ENCODE measurements around the gene CRYL1. TPM values are rescaled to one million over a fixed set of nuclear protein-coding genes. Genes with fewer than 3 reads are reported as not detected.

Gene CRYL1
- total RNA-seq, 1 experiment from 2014 or later = 6.7 TPM

DNA sequence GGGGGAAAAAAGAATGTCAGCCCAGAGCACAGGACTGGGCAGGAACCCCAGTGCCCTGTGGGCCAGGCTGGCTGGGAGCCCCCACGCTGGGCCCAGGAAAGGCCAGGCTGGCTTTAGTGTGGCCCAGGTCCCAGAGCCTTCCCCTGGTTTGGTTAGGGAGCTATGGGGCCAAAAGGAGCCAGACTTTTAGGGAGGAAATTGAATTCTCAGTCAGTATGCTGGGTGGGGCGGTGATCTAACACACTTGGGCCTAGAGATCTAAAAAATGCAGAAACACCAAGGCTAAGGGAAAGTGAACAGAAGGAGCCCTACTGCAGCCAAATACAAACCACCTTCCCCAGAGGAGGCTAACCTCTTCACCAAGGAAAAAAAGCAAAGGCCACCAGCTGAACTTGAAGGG lies 137.5 kb downstream of the CRYL1 start:
- intact Hi-C loops (cut with micrococcal nuclease; ENCODE audit: unreplicated experiment) = no loop called here
- ChIA-PET POLR2A (no interaction called here), CTCF (no interaction called here)
- H3K4me3 Mint-ChIP-seq (ENCODE audit: unreplicated experiment) = no peak overlapping the region
- no peak for DNase-seq
- H3K4me3 ChIP-seq (ENCODE audit: low read depth, low read length) = no peak overlapping the region
- H3K4me1 Mint-ChIP-seq (ENCODE audit: low read depth, unreplicated experiment) = no peaks in the 10 kb centered on the region
- H3K27ac Mint-ChIP-seq (ENCODE audit: unreplicated experiment) = no peak overlapping the region
- no peaks in the 10 kb centered on the region for H3K4me1 ChIP-seq
- no TSS peak for BruUV-seq (replicated peaks)
- H3K36me3 Mint-ChIP-seq (ENCODE audit: insufficient read depth, unreplicated experiment) = no peaks in the 10 kb centered on the region
- peaks cover 8% of the 10 kb centered on the region for H3K9me3 ChIP-seq
- H3K27me3 ChIP-seq (replicated peaks; ENCODE audit: control insufficient read depth, insufficient read depth, low read length) = no peaks in the 10 kb centered on the region
- no peaks in the 10 kb centered on the region for H3K9me3 Mint-ChIP-seq (ENCODE audit: unreplicated experiment)
- TF ChIP-seq, protein P1, sequence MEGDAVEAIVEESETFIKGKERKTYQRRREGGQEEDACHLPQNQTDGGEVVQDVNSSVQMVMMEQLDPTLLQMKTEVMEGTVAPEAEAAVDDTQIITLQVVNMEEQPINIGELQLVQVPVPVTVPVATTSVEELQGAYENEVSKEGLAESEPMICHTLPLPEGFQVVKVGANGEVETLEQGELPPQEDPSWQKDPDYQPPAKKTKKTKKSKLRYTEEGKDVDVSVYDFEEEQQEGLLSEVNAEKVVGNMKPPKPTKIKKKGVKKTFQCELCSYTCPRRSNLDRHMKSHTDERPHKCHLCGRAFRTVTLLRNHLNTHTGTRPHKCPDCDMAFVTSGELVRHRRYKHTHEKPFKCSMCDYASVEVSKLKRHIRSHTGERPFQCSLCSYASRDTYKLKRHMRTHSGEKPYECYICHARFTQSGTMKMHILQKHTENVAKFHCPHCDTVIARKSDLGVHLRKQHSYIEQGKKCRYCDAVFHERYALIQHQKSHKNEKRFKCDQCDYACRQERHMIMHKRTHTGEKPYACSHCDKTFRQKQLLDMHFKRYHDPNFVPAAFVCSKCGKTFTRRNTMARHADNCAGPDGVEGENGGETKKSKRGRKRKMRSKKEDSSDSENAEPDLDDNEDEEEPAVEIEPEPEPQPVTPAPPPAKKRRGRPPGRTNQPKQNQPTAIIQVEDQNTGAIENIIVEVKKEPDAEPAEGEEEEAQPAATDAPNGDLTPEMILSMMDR (IDR thresholded peaks at IDR 0.05; ENCODE audit: insufficient read depth in 1 of 2, low read depth in 1 of 2, low read length in 1 of 2, severe bottlenecking in 1 of 2, unreplicated experiment in 1 of 2) = no peak
- H3K27me3 Mint-ChIP-seq (ENCODE audit: insufficient read depth, unreplicated experiment) = peaks cover 8% of the 10 kb centered on the region
- H3K36me3 ChIP-seq (ENCODE audit: control insufficient read depth, insufficient read depth, low read length) = no peaks in the 10 kb centered on the region

GRCh38 chr13:20387441-20387971 lies 138.2 kb downstream of the CRYL1 start:
- Mint-ChIP-seq H3K4me3 (ENCODE audit: unreplicated experiment) (no peak overlapping the region), H3K4me1 (ENCODE audit: low read depth, unreplicated experiment) (no peaks in the 10 kb centered on the region), H3K36me3 (ENCODE audit: insufficient read depth, unreplicated experiment) (no peaks in the 10 kb centered on the region), H3K27ac (ENCODE audit: unreplicated experiment) (no peak overlapping the region), H3K27me3 (ENCODE audit: insufficient read depth, unreplicated experiment) (peaks cover 11% of the 10 kb centered on the region), H3K9me3 (ENCODE audit: unreplicated experiment) (no peaks in the 10 kb centered on the region)
- ChIA-PET CTCF (no interaction called here), POLR2A (no interaction called here)
- Histone ChIP-seq H3K36me3 (ENCODE audit: control insufficient read depth, insufficient read depth, low read length) (no peaks in the 10 kb centered on the region), H3K9me3 (peaks cover 3% of the 10 kb centered on the region), H3K4me1 (no peaks in the 10 kb centered on the region), H3K4me3 (ENCODE audit: low read depth, low read length) (no peak overlapping the region), H3K27me3 (replicated peaks; ENCODE audit: control insufficient read depth, insufficient read depth, low read length) (no peaks in the 10 kb centered on the region)
- no peak for DNase-seq
- TF ChIP-seq, protein P1 (IDR thresholded peaks at IDR 0.05; ENCODE audit: insufficient read depth in 1 of 2, low read depth in 1 of 2, low read length in 1 of 2, severe bottlenecking in 1 of 2, unreplicated experiment in 1 of 2) = no peak
- BruUV-seq (replicated peaks) = no TSS peak
- intact Hi-C loops (cut with micrococcal nuclease; ENCODE audit: unreplicated experiment) = no loop called here

- Mint-ChIP-seq H3K36me3 (ENCODE audit: insufficient read depth, unreplicated experiment) (no peaks in the 10 kb centered on the region), H3K4me1 (ENCODE audit: low read depth, unreplicated experiment) (no peaks in the 10 kb centered on the region), H3K27me3 (ENCODE audit: insufficient read depth, unreplicated experiment) (peaks cover 13% of the 10 kb centered on the region), H3K4me3 (ENCODE audit: unreplicated experiment) (no peak overlapping the region), H3K9me3 (ENCODE audit: unreplicated experiment) (no peaks in the 10 kb centered on the region), H3K27ac (ENCODE audit: unreplicated experiment) (no peak overlapping the region)
- no TSS peak for BruUV-seq (replicated peaks)
- H3K36me3 ChIP-seq (ENCODE audit: control insufficient read depth, insufficient read depth, low read length) = no peaks in the 10 kb centered on the region
- H3K4me3 ChIP-seq (ENCODE audit: low read depth, low read length) = no peak overlapping the region
- peaks cover 2% of the 10 kb centered on the region; the same call in 1 of the 2 replicates for H3K9me3 ChIP-seq
- CTCF ChIA-PET = no interaction called here
- intact Hi-C loops (cut with micrococcal nuclease; ENCODE audit: unreplicated experiment) = no loop called here
- H3K4me1 ChIP-seq = no peaks in the 10 kb centered on the region
- no peaks in the 10 kb centered on the region for H3K27me3 ChIP-seq (replicated peaks; ENCODE audit: control insufficient read depth, insufficient read depth, low read length)
- POLR2A ChIA-PET = no interaction called here
- TF ChIP-seq, protein P1 (IDR thresholded peaks at IDR 0.05; ENCODE audit: insufficient read depth in 1 of 2, low read depth in 1 of 2, low read length in 1 of 2, severe bottlenecking in 1 of 2, unreplicated experiment in 1 of 2) = no peak
- DNase-seq = no peak
Measured at GRCh38 chr13:20387006-20387405, 138.7 kb downstream of the CRYL1 start.

Measured in Caco-2 (cell line).